ENCODE data around the gene IREB2.

IREB2 gene

GRCh38 chr15:78449220-78449999, 11.4 kb downstream of the IREB2 start:
- TF ChIP-seq CTCF (IDR thresholded peaks at IDR 0.05) = no peak

- TF ChIP-seq CTCF (IDR thresholded peaks at IDR 0.05) = no peak
These were observed 12.4 kb downstream of the IREB2 start for GRCh38 chr15:78450285-78450858.

- no peak for TF ChIP-seq CTCF (IDR thresholded peaks at IDR 0.05)
These were observed 14.5 kb downstream of the IREB2 start for GRCh38 chr15:78452485-78452884.

- no peak for TF ChIP-seq CTCF (IDR thresholded peaks at IDR 0.05)
These were observed 15.4 kb downstream of the IREB2 start for GRCh38 chr15:78453447-78453846.

- no peak for TF ChIP-seq CTCF (IDR thresholded peaks at IDR 0.05)
These were observed 17.0 kb downstream of the IREB2 start for GRCh38 chr15:78454992-78455391.

- TF ChIP-seq CTCF (IDR thresholded peaks at IDR 0.05) = no peak
These were observed 17.7 kb downstream of the IREB2 start for GRCh38 chr15:78455749-78456148.

GRCh38 chr15:78456426-78456825, 18.4 kb downstream of the IREB2 start:
- no peak for TF ChIP-seq CTCF (IDR thresholded peaks at IDR 0.05)
